Psoas muscle (tissue), 8 donors: Measurements from ENCODE around the gene HERPUD1. TPM values are rescaled to one million over a fixed set of nuclear protein-coding genes. Genes with fewer than 3 reads are reported as not detected.

ENCODE experiments used
- ATAC-seq, 4 donors: fragments of 200-7000 bp; cut with Tn5 transposase; one replicate each; pipeline ENCODE4 v1.9.1; 2020; ENCODE audit warnings: moderate library complexity in 3 of 4, mild to moderate bottlenecking in 2 of 4
- DNase-seq, 2 donors: peaks; one replicate each; pipeline ENCODE4 v3.0.0-alpha.2; 2020
- H3K27ac ChIP-seq: fragments of 200-600 bp; one replicate; pipeline ENCODE4 v1.8.0; 2022
- H3K27me3 ChIP-seq, 3 donors: fragments of 200-600 bp in 1 of 3; one replicate each; pipeline versions ENCODE4 v1.6.1 to v1.8.0; 2013 to 2022; ENCODE audit warnings: low read length in 2 of 3, mild to moderate bottlenecking in 2 of 3, moderate library complexity in 1 of 3; ENCODE audit not compliant: insufficient read depth in 3 of 3
- H3K36me3 ChIP-seq, 2 donors: fragments of 200-600 bp in 1 of 2; one replicate each; pipeline versions ENCODE4 v1.6.1 to v1.8.0; 2013 to 2022; ENCODE audit warnings: low read depth in 1 of 2, mild to moderate bottlenecking in 1 of 2, moderate library complexity in 1 of 2; ENCODE audit not compliant: insufficient read depth in 1 of 2
- H3K4me1 ChIP-seq: fragments of 200-600 bp; one replicate; pipeline ENCODE4 v1.8.0; 2022
- H3K4me3 ChIP-seq: fragments of 200-600 bp; one replicate; pipeline ENCODE4 v1.8.0; 2022; ENCODE audit warnings: mild to moderate bottlenecking
- H3K9me3 ChIP-seq: fragments of 200-600 bp; one replicate; pipeline ENCODE4 v1.8.0; 2022
- CTCF ChIP-seq: fragments of 200-600 bp; IDR thresholded peaks from one replicate; pipeline ENCODE4 v1.8.0; 2022; ENCODE audit warnings: antibody characterized with exemption
- WGBS, 3 donors: extraction: QIAGEN DNeasy Blood & Tissue Kit; methylation state at CpG; one replicate each; pipeline versions ENCODE4 v1.1.6 to v1.1.7; 2013; 5-methylcytosine and 5-hydroxymethylcytosine counted together
- intact Hi-C, 2 donors: fragments of 100-400 bp; cut with DNase I; formaldehyde crosslinking; loops; one replicate each; pipeline versions ENCODE4 v1.11.0 to v1.14.2; 2022
- polyA plus RNA-seq, 3 donors: library from polyadenylated mRNA; stranded (reverse); fragments of 200-250 nt; gene quantifications; one replicate each; pipeline ENCODE4 v1.2.3, GENCODE V29; 2013
- total RNA-seq, 4 donors: library from RNA; stranded (reverse); fragmentation: NEBNext Ultra II Directional in 2 of 4; extraction: Animal tissue kit (Norgen Biotek cat#: 25700) in 2 of 4; gene quantifications; one replicate each; pipeline versions ENCODE4 v1.2.1 to v1.2.4, GENCODE V29; 2021 to 2023
- donor health status: healthy with polysubstance abuse.
- donor health status: DM: no; HTN: no; CAD: no; lungs with moderate emphysema.
- donor health status: Bipolar disorder and iron deficiency.
- donor health status: healthy.
- donor health status: DM: yes; HTN: yes; CAD: no.
- donor health status: DM: no; HTN: no; CAD: no.
- donor health status: DM: no; HTN: no; CAD: no.
- donor health status: DM: yes; HTN: yes; CAD: no.

The HERPUD1 gene
- total and polyA plus RNA-seq, 7 donors: 70.2 to 162 (median 113) TPM

GRCh38 chr16:56897026-56897799 lies 34.7 kb upstream of the HERPUD1 start:
- ATAC-seq: no peak

GRCh38 chr16:56898847-56899246 lies 33.1 kb upstream of the HERPUD1 start:
- no peak for TF ChIP-seq CTCF
- Histone ChIP-seq H3K9me3 (no peaks in the 10 kb centered on the region), H3K27me3 (no peaks in the 10 kb centered on the region), H3K36me3 (no peaks in the 10 kb centered on the region), H3K4me3 (no peak overlapping the region), H3K27ac (no peak overlapping the region), H3K4me1 (no peaks in the 10 kb centered on the region)
- intact Hi-C loops: no loop called here
- DNase-seq (no peak), ATAC-seq (no peak)
- 92 to 96% (median 96%) methylated on average over 8 of the region's 8 CpGs for WGBS, 3 donors

More at GRCh38 chr16:56897026-56897799, 34.7 kb upstream of the HERPUD1 start:
- Histone ChIP-seq H3K36me3 (no peaks in the 10 kb centered on the region), H3K4me3 (no peak overlapping the region), H3K9me3 (no peaks in the 10 kb centered on the region), H3K4me1 (no peaks in the 10 kb centered on the region), H3K27me3 (no peaks in the 10 kb centered on the region), H3K27ac (no peak overlapping the region)
- WGBS, 3 donors: 80 to 91% (median 83%) methylated on average over 8 of the region's 8 CpGs
- intact Hi-C loops: no loop called here
- no peak for TF ChIP-seq CTCF
- DNase-seq: no peak

GRCh38 chr16:56903866-56904265 lies 28.1 kb upstream of the HERPUD1 start:
- no peaks in the 10 kb centered on the region for H3K36me3 ChIP-seq
- intact Hi-C loops: no loop called here
- no peaks in the 10 kb centered on the region for H3K27me3 ChIP-seq
- H3K27ac ChIP-seq: no peak overlapping the region
- WGBS, 3 donors: 92 to 96% (median 95%) methylated on average over 2 of the region's 2 CpGs
- no peak for DNase-seq
- no peak for TF ChIP-seq CTCF
- no peak for ATAC-seq
- no peaks in the 10 kb centered on the region for H3K4me1 ChIP-seq
- H3K4me3 ChIP-seq: no peak overlapping the region
- H3K9me3 ChIP-seq: no peaks in the 10 kb centered on the region

GRCh38 chr16:56907401-56907800 lies 24.5 kb upstream of the HERPUD1 start:
- intact Hi-C loops: no loop called here
- H3K27ac ChIP-seq: no peak overlapping the region
- H3K4me3 ChIP-seq: no peak overlapping the region
- DNase-seq (no peak), ATAC-seq (no peak)
- H3K36me3 ChIP-seq: no peaks in the 10 kb centered on the region
- H3K27me3 ChIP-seq: peaks cover 0 to 8% (median 0%) of the 10 kb centered on the region in 3 donors
- no peak for TF ChIP-seq CTCF
- whole genome bisulfite sequencing, 3 donors: 90 to 96% (median 93%) methylated on average over 3 of the region's 3 CpGs
- H3K4me1 ChIP-seq: no peaks in the 10 kb centered on the region
- no peaks in the 10 kb centered on the region for H3K9me3 ChIP-seq

GRCh38 chr16:56909527-56909979 lies 22.4 kb upstream of the HERPUD1 start:
- Histone ChIP-seq H3K4me3 (no peak overlapping the region), H3K27me3 (peaks cover 0 to 21% (median 0%) of the 10 kb centered on the region in 3 donors), H3K27ac (no peak overlapping the region), H3K9me3 (no peaks in the 10 kb centered on the region), H3K4me1 (no peaks in the 10 kb centered on the region), H3K36me3 (no peaks in the 10 kb centered on the region)
- no peak for DNase-seq
- no peak for ATAC-seq
- intact Hi-C loops: no loop called here
- 32 to 43% (median 41%) methylated on average over 7 of the region's 7 CpGs for WGBS, 3 donors
- no peak for TF ChIP-seq CTCF
